Smooth muscle cell (in vitro differentiated cells): ENCODE results near the gene FTH1. TPM values are rescaled to one million over a fixed set of nuclear protein-coding genes. Genes with fewer than 3 reads are reported as not detected.
"Not testable (repeated sequence)": the region's sequence is repeated elsewhere in the genome, so short reads cannot be mapped to it uniquely, and the experiment has no call there.

Experiments used
- DNase-seq: peaks from one replicate; lab custom pipeline; 2025; ENCODE audit not compliant: unreplicated experiment; lab: John Stamatoyannopoulos, UW
- H2AFZ ChIP-seq: fragments of 200-600 bp; sonication (generic); 2 replicates; pipeline ENCODE4 v1.6.0; 2016; ENCODE audit warnings: antibody characterized with exemption, low read depth, mild to moderate bottlenecking
- H3F3A ChIP-seq: fragments of 200-600 bp; sonication (generic); 2 replicates; pipeline ENCODE4 v1.6.0; 2017; ENCODE audit warnings: antibody characterized with exemption, low read depth
- H3K27ac ChIP-seq: fragments of 200-600 bp; sonication (generic); 2 replicates; pipeline ENCODE4 v1.5.1; 2016; ENCODE audit warnings: low read depth, mild to moderate bottlenecking
- H3K27me3 ChIP-seq: fragments of 200-600 bp; sonication (generic); 2 replicates; pipeline ENCODE4 v1.6.1; 2016; ENCODE audit warnings: low read depth, mild to moderate bottlenecking
- H3K36me3 ChIP-seq: fragments of 200-600 bp; sonication (generic); 2 replicates; pipeline ENCODE4 v1.5.1; 2016; ENCODE audit warnings: low read depth
- H3K4me1 ChIP-seq: fragments of 200-600 bp; sonication (generic); 2 replicates; pipeline ENCODE4 v1.5.1; 2016; ENCODE audit warnings: low read depth
- H3K4me2 ChIP-seq: fragments of 200-600 bp; sonication (generic); 2 replicates; pipeline ENCODE4 v1.6.0; 2016; ENCODE audit warnings: mild to moderate bottlenecking
- H3K4me3 ChIP-seq: fragments of 200-600 bp; sonication (generic); 2 replicates; pipeline ENCODE4 v1.5.1; 2016; ENCODE audit warnings: mild to moderate bottlenecking
- H3K79me2 ChIP-seq: fragments of 200-600 bp; sonication (generic); 2 replicates; pipeline ENCODE4 v1.6.0; 2016; ENCODE audit warnings: low read depth, mild to moderate bottlenecking
- H3K9ac ChIP-seq: fragments of 200-600 bp; sonication (generic); 2 replicates; pipeline ENCODE4 v1.6.0; 2016; ENCODE audit warnings: low read depth
- H3K9me3 ChIP-seq: fragments of 200-600 bp; sonication (generic); replicated peaks from 2 replicates; pipeline ENCODE4 v1.5.1; 2016; ENCODE audit warnings: low read depth
- H4K20me1 ChIP-seq: fragments of 200-600 bp; sonication (generic); 2 replicates; pipeline ENCODE4 v1.6.0; 2016; ENCODE audit warnings: low read depth
- WGBS: methylation state at CpG from one replicate; pipeline ENCODE4 v1.1.7; 2016; ENCODE audit warnings: low lambda C conversion rate; 5-methylcytosine and 5-hydroxymethylcytosine counted together
- polyA plus RNA-seq: library from polyadenylated mRNA; unstranded; fragments of >200 nt; fragmentation: Nextera tagmentation; extraction: Ambion mirVana; gene quantifications from 2 replicates; pipeline ENCODE4 v1.2.1, GENCODE V29; 2016
- total RNA-seq: library from RNA; depleted of rRNA; stranded (reverse); fragments of >200 nt; gene quantifications from 2 replicates; pipeline ENCODE4 v1.2.3, GENCODE V29; 2014
- TF ChIP-seq, protein P1 (sequence below): fragments of 200-600 bp; sonication (generic); IDR thresholded peaks from 2 replicates; pipeline ENCODE4 v1.5.1; 2017; ENCODE audit warnings: borderline replicate concordance, mild to moderate bottlenecking, antibody characterized with exemption; ENCODE audit not compliant: insufficient read depth, poor library complexity, severe bottlenecking

Gene FTH1
- total and polyA plus RNA-seq, 2 experiments from 2014 or later: 1,173 to 6,048 TPM

DNA sequence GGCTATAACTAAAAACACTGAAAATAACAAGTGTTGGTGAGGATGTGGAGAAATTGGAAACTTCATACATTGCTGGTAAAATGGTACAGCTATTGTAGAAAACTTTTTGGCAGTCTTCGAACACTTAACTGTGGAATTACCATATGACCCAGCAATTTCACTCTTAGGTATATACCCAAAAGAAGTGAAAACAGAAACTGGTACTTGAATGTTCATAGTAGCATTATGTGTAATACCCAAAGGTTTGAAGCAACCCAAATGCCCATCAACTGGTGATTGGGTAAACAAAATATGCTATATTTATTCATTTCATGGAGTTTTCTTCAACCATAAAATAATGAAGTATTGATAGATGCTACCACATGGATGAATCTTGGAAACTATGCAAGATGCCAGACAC, 40.8 kb upstream of the FTH1 start:
- Histone ChIP-seq H3F3A (no peaks in the 10 kb centered on the region), H3K9me3 (no peaks in the 10 kb centered on the region), H4K20me1 (no peaks in the 10 kb centered on the region), H3K27me3 (no peaks in the 10 kb centered on the region), H3K36me3 (no peaks in the 10 kb centered on the region), H3K4me2 (no peak overlapping the region), H3K27ac (no peak overlapping the region), H3K4me3 (no peak overlapping the region), H3K4me1 (no peaks in the 10 kb centered on the region), H3K79me2 (no peaks in the 10 kb centered on the region), H2AFZ (no peak overlapping the region), H3K9ac (no peak overlapping the region)
- DNase-seq: no peak
- 100% methylated on average over 1 of the region's 1 CpG for WGBS
- TF ChIP-seq, protein P1, sequence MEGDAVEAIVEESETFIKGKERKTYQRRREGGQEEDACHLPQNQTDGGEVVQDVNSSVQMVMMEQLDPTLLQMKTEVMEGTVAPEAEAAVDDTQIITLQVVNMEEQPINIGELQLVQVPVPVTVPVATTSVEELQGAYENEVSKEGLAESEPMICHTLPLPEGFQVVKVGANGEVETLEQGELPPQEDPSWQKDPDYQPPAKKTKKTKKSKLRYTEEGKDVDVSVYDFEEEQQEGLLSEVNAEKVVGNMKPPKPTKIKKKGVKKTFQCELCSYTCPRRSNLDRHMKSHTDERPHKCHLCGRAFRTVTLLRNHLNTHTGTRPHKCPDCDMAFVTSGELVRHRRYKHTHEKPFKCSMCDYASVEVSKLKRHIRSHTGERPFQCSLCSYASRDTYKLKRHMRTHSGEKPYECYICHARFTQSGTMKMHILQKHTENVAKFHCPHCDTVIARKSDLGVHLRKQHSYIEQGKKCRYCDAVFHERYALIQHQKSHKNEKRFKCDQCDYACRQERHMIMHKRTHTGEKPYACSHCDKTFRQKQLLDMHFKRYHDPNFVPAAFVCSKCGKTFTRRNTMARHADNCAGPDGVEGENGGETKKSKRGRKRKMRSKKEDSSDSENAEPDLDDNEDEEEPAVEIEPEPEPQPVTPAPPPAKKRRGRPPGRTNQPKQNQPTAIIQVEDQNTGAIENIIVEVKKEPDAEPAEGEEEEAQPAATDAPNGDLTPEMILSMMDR: no peak

DNA sequence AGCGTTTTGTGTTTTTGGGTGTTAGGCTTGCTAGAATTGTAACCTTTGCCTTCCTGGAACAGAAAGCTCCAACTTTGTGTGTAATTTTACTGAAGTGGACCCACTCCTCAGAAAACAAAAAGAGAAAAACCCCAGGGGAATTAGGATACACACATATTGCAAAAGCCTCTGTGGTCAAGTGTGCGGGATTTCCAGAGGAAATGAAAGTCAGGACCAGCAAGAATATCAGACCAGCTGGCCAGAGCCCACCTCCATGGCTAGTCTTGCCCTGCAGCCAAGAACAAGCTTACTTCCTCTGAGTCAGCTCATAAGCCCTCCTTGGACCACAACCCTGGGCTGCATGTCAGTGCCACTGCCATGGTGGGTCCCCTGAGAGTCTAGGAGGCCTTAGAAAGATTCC, 37.0 kb upstream of the FTH1 start:
- Histone ChIP-seq H2AFZ (no peak overlapping the region), H3K9ac (no peak overlapping the region), H3K36me3 (no peaks in the 10 kb centered on the region), H3K4me3 (no peak overlapping the region), H3K79me2 (no peaks in the 10 kb centered on the region), H4K20me1 (no peaks in the 10 kb centered on the region), H3K4me2 (no peak overlapping the region), H3K9me3 (no peaks in the 10 kb centered on the region), H3K4me1 (peaks cover 5% of the 10 kb centered on the region), H3F3A (no peaks in the 10 kb centered on the region), H3K27ac (peak overlapping the region; percentile 48), H3K27me3 (no peaks in the 10 kb centered on the region)
- TF ChIP-seq, protein P1: no peak
- 70% methylated on average over 2 of the region's 2 CpGs for WGBS
- no peak for DNase-seq

DNA sequence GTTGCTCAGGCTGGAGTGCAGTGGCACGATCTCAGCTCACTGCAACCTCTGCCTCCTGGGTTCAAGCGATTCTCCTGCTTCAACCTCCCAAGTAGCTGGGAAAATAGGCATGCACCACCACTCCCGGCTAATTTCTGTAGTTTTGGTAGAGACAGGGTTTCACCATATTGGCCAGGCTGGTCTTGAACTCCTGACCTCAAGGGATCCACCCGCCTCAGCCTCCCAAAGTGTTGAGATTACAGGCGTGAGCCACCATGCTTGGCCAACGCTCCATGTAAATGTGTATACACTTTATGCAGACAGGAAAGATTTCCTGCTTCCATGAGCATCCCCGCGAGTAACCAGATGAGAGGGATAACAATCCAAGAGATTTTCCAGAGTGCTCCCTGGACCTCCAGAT, 34.8 kb upstream of the FTH1 start:
- H3K9me3 ChIP-seq, DNase-seq, H4K20me1 ChIP-seq, H3K4me2 ChIP-seq, H3K27ac ChIP-seq, H3F3A ChIP-seq, H3K9ac ChIP-seq, H3K36me3 ChIP-seq, H3K4me3 ChIP-seq, H3K27me3 ChIP-seq, H3K79me2 ChIP-seq: not testable (repeated sequence)
- H2AFZ ChIP-seq: peak overlapping the region; percentile 58
- WGBS: 91% methylated on average over 8 of the region's 8 CpGs
- H3K4me1 ChIP-seq: peaks cover 19% of the 10 kb centered on the region

DNA sequence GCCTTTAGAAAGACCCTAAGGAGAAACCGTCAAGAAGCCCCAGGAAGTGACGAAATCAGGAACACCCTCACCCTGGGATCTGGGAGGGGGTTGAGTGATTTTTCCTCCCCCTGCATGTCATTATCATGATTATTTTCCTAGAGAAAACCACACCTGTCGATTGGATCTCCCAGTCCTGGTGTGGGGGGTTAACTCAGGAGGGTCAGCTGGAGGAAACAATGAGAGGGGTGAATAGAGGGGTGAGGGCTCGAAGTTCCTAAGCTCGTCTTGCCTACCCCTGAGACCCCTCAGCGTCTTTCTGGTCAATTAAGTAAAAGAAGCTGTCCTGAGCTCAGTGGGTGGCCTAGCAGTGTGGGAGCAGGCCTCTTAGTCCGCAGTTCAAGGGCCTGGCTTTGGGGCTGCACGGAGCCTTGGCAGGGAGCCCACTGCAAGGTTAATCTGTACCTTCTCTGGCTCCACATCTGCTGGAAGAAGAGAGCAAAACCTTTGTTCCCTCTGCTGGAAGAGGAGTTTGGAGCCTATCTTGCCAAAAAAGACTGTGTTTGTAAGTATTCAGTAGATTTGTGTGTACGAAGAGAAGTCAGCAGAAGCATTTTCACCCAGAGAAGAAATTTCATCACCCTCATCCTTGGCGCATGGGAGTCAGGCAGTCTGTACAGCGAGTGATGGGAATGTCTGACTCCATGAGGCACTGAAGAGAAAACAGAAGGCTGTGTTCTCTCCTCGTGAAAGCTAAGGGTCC, 34.2 kb upstream of the FTH1 start:
- 70% methylated on average over 12 of the region's 12 CpGs for WGBS
- DNase-seq: no peak
- no peak overlapping the region for H3K9ac ChIP-seq
- no peaks in the 10 kb centered on the region for H4K20me1 ChIP-seq
- peaks cover 21% of the 10 kb centered on the region for H3K4me1 ChIP-seq
- no peak overlapping the region for H3K4me3 ChIP-seq
- no peaks in the 10 kb centered on the region for H3K36me3 ChIP-seq
- H2AFZ ChIP-seq: peak overlapping the region; percentile 58
- H3K4me2 ChIP-seq: no peak overlapping the region
- H3K79me2 ChIP-seq: no peaks in the 10 kb centered on the region
- H3K27me3 ChIP-seq: no peaks in the 10 kb centered on the region
- TF ChIP-seq, protein P1: no peak
- peaks cover 4% of the 10 kb centered on the region for H3F3A ChIP-seq
- peak overlapping the region; percentile 8 for H3K27ac ChIP-seq
- no peaks in the 10 kb centered on the region for H3K9me3 ChIP-seq
